NCI-H1417 treated with DMSO at 0.1 percent for 48 hours (cell line): ENCODE data around the gene ARHGEF12.

ENCODE experiments used
- DNase-seq: peaks from one replicate; lab custom pipeline; 2025; lab: John Stamatoyannopoulos, UW

Gene ARHGEF12

GRCh38 chr11:120430146-120430545, 93.9 kb downstream of the ARHGEF12 start:
- DNase-seq, result no peak

DNA sequence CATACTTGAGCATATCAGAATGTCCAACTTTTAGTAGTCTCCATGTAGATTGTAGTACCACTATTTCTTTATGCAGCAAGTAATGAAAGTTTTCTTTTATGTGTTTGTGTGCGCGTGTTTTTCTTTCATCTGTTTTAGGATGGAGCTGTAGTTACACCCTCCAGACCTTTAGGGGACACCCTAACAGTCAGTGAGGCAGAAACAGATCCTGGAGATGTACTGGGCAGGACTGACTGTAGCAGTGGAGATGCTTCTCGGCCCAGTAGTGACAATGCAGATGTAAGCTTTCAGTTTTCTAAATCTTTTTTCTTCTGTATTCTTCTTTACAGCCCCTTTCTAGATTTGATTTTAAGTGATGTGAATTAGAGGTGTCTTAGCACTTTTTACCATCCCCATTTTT, 95.4 kb downstream of the ARHGEF12 start:
- DNase-seq, result no peak

GRCh38 chr11:120432056-120433018, 96.1 kb downstream of the ARHGEF12 start:
- no peak for DNase-seq

GRCh38 chr11:120441592-120441991, 105.4 kb downstream of the ARHGEF12 start:
- no peak for DNase-seq

DNA sequence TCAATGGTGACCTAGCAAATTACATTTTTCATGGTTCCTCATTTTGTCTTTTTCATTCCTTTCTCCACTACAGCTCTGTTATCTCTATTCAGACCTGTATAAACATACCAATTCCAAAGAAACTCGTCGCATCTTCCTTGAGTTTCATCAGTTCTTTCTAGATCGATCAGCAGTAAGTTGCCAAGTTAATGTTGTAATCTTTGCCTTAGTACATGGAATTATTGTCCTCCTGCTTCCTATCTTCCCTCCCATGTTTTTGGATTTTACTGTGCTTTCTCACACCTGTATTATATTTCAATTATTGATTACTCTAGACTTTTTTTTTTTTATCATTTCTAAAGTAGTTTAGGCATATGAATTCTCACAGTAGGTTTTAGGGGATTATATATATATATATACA, 105.8 kb downstream of the ARHGEF12 start:
- DNase-seq, result no peak

- no peak for DNase-seq
Observed at GRCh38 chr11:120446802-120447201, 110.6 kb downstream of the ARHGEF12 start.

GRCh38 chr11:120448240-120448639, 112.0 kb downstream of the ARHGEF12 start:
- DNase-seq, result no peak

DNA sequence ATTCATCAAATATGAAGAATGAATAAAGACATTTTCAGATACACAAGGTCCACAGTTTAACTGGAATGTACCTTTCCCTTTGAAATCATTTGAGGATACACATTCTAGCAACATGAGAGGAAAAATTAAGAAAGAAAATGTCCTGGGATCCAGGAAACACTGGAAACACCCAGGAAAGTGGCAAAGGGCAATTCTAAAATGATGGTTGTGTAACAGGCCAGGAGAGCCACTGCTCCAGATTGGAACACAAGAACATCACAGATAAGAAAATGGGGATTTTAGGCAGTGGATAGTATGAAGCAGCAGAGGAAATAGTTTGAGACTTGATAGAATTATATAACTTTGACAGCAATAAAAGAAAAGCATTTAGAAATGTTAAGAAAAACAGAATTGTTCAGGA, 119.3 kb downstream of the ARHGEF12 start:
- no peak for DNase-seq

- DNase-seq, result no peak
Observed at GRCh38 chr11:120457996-120458395, 121.8 kb downstream of the ARHGEF12 start.

- DNase-seq, result no peak
Observed at GRCh38 chr11:120462825-120463224, 126.6 kb downstream of the ARHGEF12 start.

DNA sequence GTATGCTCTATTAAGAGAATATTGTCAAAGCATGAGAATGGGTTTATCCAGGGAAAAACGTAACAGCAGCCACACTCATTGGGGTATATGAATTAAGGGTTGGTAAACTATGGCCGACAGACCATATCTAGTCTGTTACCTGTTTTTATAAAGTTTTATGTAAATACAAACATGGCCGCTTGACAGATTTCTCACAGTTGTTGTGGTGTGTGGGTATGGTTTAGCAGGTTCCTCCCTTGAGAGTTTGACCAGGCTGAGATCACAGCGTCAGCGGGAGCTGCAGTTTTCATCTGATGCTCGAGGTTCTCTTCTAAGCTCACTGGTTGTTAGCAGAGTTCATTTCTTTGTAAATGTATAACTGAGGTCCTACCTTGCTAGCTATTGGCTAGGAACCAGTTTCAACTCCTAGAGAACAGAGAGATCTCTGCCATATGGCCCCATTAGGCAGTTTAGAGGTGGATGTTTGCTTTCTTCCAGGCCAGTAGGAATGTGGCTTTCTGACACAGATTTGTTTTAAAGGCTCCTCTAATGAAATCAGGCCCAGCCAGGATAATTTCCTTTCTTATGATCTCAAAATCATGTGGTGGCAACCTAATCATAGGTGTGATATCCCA, 129.8 kb downstream of the ARHGEF12 start:
- DNase-seq, result no peak

DNA sequence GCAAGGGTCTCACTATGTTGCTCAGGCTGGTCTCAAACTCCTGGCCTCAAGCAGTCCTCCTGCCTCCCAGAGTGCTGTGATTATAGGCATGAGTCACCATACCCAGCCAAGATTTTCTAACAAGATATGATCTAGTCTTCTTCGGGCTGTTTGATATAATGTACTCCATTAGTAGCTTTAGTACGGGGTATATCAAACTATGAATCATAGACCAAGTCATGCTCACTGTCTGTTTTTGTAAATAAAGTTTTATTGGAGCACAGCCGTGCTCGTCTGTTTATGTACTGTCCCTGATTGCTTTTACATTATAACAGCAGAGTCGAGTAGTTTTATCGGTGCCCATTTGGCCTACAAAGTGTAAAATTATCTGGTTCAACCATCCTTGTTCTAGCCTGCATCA, 131.4 kb downstream of the ARHGEF12 start:
- no peak for DNase-seq

GRCh38 chr11:120471131-120471530, 134.9 kb downstream of the ARHGEF12 start:
- no peak for DNase-seq

GRCh38 chr11:120471994-120472393, 135.8 kb downstream of the ARHGEF12 start:
- no peak for DNase-seq

DNA sequence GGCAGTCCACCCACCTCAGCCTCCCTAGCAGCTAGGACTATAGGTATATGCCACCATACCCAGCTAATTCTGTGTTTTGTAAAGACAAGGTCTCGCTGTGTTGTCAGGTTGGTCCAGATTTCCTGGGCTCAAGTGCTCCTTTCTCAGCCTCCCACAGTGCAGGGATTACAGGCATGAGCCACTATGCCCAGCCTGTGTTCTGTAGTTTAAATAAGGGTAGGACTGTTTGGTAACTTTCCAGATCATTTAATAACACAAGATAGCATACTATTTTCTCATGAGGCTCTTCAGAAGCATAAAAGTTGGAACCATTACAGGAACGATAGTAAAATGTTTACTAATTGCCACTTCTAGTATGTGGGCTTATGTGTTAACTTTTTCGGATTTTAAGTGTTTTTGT, 137.3 kb downstream of the ARHGEF12 start:
- DNase-seq, result no peak

GRCh38 chr11:120482149-120482548, 145.9 kb downstream of the ARHGEF12 start:
- no peak for DNase-seq

DNA sequence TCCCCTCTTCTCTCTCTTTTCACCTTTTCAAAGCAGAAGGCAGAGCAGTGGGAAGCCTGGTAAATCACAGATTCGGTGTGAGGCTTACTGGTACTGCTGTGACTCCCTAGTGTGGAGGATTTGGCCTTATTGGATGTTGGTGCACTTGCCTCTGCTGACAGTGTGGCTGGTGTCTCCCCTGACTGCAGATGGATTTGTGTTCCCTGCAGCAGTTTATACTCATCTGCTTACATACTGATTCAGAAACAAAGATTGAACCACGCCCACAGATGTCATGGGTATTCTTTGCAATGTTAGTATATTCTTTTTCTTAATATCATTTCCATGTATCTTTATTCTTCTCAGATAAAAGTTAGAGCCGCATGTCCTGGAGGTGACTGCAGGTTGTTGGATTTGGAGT, 148.5 kb downstream of the ARHGEF12 start:
- DNase-seq, result no peak

DNA sequence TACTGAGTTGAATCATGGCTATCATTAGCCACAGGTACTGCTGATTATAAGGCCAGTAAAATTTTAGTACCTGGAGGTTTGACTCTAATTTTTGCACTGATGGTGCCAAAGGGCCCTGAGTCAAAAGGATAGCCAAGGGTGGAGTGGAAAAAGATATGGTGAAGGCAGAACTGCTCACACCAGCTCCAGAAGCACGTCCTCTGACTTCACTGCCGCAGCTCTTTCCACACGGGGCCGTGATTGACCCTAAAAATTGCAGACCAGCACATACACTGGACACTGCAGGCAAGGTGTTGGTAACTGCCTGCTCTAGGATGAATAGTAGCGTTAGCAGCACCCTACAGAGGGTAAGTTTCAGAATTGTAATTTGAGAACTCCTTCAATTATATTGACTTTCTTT, 149.9 kb downstream of the ARHGEF12 start:
- DNase-seq, result no peak

DNA sequence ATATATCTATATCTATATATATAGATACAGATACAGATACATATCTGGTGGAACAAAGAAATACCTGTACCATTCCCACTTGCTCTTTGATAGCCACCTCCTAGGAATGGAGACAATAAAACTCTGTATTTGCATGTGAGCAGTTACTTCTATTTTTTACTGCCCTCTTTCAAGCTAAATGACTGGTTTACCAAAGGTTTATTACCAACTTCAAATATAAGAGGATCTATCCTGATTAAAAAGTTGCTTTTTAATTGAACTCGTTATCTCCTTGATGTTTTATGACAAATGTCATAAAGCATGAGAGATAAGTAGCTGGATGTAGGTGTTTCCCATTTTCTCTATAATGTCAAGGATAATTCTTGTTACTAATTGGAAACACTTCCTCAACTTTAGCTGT, 153.6 kb downstream of the ARHGEF12 start:
- no peak for DNase-seq

DNA sequence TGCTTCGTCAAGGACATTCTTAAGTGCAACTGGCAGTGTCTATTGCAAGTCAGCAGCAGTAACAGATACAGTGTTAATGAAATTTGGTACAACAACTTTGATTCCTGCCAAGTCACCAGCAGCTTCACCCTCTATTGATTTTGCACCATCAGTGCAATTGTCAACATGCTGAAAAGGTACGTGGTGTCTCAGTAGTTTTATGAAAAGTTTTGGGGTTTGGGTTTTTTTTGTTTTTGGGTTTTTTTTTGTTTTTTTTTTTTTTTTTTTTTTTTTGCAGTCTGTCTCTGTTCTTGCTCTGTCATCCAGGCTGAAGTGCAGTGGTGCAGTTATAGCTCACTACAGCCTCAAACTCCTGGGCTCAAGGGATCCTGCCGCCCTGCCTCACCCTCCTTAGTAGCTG, 156.3 kb downstream of the ARHGEF12 start:
- no peak for DNase-seq

DNA sequence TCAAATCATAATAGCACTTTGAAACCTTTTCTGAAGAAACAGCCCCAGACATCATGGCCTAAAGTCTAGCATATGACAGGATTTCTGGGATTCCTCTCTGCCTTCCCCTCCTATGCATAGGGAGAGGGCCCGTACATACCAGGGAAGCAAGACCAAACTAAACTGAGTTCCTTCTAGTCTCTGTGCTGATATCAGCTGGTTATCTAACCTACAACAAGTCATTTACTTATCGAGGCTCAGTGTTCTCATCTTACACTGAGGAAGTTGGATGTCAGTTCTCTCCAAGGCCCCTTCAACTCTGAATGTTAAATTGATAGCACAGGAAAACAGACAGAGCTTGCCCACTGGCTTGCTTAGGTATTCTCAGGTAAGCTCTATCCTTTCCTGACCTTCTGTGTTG, 158.4 kb downstream of the ARHGEF12 start:
- DNase-seq, result no peak

DNA sequence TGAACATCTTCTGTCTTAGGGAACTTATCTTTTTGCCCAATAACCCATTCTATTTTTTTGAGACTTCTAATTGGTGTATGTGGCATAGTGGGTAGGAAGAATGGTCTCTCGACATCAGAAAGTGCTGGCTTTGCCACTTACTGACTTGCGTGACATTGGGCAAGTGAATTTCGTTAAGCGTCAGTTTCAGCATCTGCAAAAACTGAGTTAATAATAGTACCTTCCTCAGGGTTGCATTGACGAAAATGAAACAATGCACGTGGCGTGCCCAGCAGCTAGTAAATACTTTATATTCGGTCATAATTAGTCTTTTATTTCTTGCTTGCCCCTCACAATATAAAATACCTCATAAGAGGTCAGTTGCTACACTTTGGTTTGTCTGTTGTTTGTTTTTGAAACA, 162.9 kb downstream of the ARHGEF12 start:
- no peak for DNase-seq

- DNase-seq, result no peak
Observed at GRCh38 chr11:120499859-120500258, 163.6 kb downstream of the ARHGEF12 start.
